Stimulated activated CD8-positive, alpha-beta memory T cell treated with anti-CD3 and anti-CD28 coated beads, Interleukin-7, amount 100 ng/mL, for 1 hour (primary cell): ENCODE data around the gene EEFSEC.

Experiments
- DNase-seq, 2 donors: peaks; one replicate each; pipeline ENCODE4 v3.0.0-alpha.2; 2020; ENCODE audit warnings: low read depth in 2 of 2

Gene EEFSEC

GRCh38 chr3:128334086-128334645 is 180.9 kb downstream of the EEFSEC start:
- DNase-seq = no peak

GRCh38 chr3:128334766-128335165 is 181.5 kb downstream of the EEFSEC start:
- DNase-seq = no peak

GRCh38 chr3:128335621-128336296 is 182.5 kb downstream of the EEFSEC start:
- DNase-seq = no peak

- no peak for DNase-seq
Measured at GRCh38 chr3:128336337-128337156, 183.3 kb downstream of the EEFSEC start.

- DNase-seq = no peak
Measured at GRCh38 chr3:128337305-128337704, 184.0 kb downstream of the EEFSEC start.

GRCh38 chr3:128338536-128339330 is 185.5 kb downstream of the EEFSEC start:
- DNase-seq = no peak

- no peak for DNase-seq
Measured at GRCh38 chr3:128339491-128340012, 186.3 kb downstream of the EEFSEC start.

GRCh38 chr3:128340198-128340903 is 187.1 kb downstream of the EEFSEC start:
- no peak for DNase-seq

- DNase-seq = no peak
Measured at GRCh38 chr3:128340904-128341555, 187.7 kb downstream of the EEFSEC start.

GRCh38 chr3:128341659-128342395 is 188.5 kb downstream of the EEFSEC start:
- DNase-seq = no peak

- DNase-seq = no peak
Measured at GRCh38 chr3:128342701-128343180, 189.5 kb downstream of the EEFSEC start.

GRCh38 chr3:128343287-128344051 is 190.2 kb downstream of the EEFSEC start:
- DNase-seq = no peak

- DNase-seq = no peak
Measured at GRCh38 chr3:128344052-128344735, 190.9 kb downstream of the EEFSEC start.

- DNase-seq = no peak
Measured at GRCh38 chr3:128345196-128345595, 191.9 kb downstream of the EEFSEC start.

GRCh38 chr3:128346562-128346961 is 193.3 kb downstream of the EEFSEC start:
- no peak for DNase-seq

- DNase-seq = no peak
Measured at GRCh38 chr3:128347282-128347681, 194.0 kb downstream of the EEFSEC start.

GRCh38 chr3:128348075-128348474 is 194.8 kb downstream of the EEFSEC start:
- DNase-seq = no peak

- DNase-seq = no peak
Measured at GRCh38 chr3:128348805-128349531, 195.7 kb downstream of the EEFSEC start.
